IPS DF 4.7 (cell line): ENCODE data around the gene PGAP3.

Experiments used
- DNase-seq: peaks from one replicate; pipeline ENCODE4 v3.0.0-alpha.2; 2013; ENCODE audit warnings: low spot score; ENCODE audit errors: extremely low read depth

PGAP3 gene

DNA sequence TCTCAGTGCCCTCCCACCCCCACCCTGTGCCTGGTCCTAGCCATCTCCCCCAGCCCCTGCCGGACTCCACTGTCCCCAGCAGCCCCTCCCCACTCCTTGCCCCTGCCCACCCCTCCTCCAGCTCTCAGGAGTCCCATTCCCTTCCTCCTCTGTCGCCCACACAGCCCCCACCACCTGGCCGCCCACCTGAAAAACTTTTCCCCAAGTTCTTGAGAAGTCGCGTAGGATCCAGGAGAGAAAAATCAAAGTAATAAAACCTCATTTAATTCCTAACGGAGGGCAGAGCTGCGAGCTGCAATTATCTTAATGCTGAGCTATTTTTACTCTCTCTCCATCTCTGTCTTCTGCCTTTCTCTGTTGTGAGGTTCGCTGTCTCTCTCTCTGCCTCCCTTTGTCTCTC, 63.5 kb downstream of the PGAP3 start:
- DNase-seq = no peak

DNA sequence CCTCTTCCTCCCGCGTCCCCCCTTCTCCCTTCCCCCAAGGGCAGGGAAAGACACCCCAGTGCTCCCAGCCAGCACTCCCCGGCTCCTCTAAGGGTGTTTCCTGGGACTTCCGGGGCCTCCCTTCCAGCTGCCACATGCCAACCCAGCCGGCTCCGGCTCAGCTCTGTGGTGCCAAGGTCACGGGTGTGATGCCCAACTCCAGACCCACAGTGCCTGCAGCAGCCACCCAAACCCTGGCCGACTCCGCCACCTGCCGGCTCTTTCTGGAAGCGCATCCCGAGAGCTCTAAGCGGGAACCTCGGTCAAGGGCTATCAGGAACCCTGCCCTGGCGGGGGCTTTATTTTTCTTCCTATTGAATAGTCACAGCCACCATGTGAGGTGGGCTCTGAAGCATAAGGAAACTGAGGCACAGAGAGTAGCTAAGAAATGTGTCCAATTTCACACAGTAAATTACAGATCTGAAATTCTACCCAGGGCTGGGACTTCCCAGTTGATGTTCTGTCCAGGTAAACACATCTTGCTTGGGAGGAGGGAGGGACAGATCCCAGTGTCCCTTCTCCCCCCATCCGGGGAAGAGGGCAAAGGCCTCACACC, 64.4 kb downstream of the PGAP3 start:
- no peak for DNase-seq

DNA sequence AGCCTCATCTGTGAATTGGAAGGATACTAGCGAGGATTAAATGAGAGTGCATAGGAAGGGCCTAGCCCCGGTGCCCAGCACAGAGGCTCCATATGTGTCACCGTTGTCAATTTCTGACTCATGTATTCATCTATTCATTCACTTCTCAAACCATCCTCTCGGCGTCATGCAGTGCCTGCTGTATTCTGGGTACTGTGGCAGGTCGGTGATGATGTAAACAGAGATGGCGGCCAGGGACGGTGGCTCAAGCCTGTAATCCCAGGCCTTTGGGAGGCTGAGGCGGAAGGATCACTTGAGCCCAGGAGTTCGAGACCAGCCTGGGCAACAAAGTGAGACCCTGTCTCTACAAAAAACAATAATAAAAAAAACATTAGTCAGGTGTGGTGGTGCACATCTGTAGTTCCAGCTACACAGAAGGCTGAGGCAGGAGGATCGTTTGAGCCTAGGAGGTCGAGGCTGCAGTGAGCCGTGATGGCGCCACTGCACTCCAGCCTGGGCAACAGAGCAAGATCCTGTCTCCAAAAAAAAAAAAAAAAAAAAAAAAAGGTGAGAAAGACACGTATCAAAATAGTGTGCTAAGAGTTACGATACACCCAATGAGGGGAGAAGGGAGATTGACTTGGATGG, 65.4 kb downstream of the PGAP3 start:
- no peak for DNase-seq

DNA sequence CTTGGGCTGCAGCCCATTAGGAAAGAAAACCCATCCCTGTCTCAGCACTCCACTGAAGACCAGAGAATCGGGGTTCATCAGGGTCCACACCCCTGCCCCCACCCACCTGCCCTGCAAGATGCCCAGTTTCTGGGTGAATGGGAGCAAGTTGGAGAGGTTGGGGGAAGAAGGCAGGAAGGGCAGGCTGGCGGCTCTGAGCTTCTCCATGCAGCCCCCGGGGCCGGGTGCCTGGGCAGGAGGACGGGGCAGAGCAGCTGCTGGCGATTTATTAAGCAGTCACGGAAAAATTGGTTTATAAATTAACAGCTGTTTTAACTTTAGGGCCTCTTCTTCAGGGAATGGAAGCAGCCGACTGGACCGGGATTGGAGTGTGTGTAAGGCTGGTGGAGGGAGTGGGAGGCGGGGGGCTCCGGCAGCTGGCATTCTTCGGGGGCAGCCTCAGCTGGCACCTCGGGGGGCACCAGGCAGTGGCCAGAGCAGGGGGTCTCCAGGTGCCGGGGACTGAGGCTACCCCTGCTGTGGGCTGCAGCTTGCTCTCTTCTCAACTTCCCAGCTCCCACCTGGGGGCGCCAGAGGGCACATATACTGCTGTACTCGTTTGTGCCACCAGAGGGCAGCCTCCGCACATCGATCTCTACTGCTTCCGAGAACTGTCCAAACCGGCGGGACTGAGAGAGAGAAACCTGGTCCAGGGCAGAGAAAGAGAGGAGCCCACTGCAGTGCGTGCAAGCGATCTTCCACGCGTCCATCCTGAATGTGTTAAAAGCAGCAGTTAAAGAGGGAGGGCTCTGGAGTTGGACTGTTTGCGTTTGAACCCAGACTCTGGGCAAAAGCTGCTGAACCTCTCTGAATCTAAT, 66.1 kb downstream of the PGAP3 start:
- no peak for DNase-seq
